ENCODE measurements around the gene RGS18. TPM values are rescaled to one million over a fixed set of nuclear protein-coding genes. Genes with fewer than 3 reads are reported as not detected.
"Not testable (repeated sequence)": the region's sequence is repeated elsewhere in the genome, so short reads cannot be mapped to it uniquely, and the experiment has no call there.

RGS18 gene
- total and polyA plus RNA-seq, 2 donors from 2014 or later, result 0.34 to 6.2 TPM

- no peaks in the 10 kb centered on the region for H3K9me3 ChIP-seq (ENCODE audit: control insufficient read depth in 2 of 3, insufficient read depth in 1 of 3, low read length in 3 of 3)
- TF ChIP-seq CTCF (IDR thresholded peaks at IDR 0.05; ENCODE audit: borderline replicate concordance, extremely low read depth, insufficient read depth), result no peak
- no peak overlapping the region for H3K27ac ChIP-seq (ENCODE audit: low read depth in 2 of 2, low read length in 2 of 2)
- no peak overlapping the region for H3K9ac ChIP-seq (ENCODE audit: low read length in 3 of 3)
- no peaks in the 10 kb centered on the region for H3K36me3 ChIP-seq (ENCODE audit: control insufficient read depth in 2 of 3, insufficient read depth in 3 of 3, low read length in 3 of 3)
- H3K4me1 ChIP-seq (ENCODE audit: control insufficient read depth in 2 of 3, insufficient read depth in 2 of 3, low read depth in 1 of 3, low read length in 3 of 3), result no peaks in the 10 kb centered on the region
- DNase-seq, result no peak
- no peak for FAIRE-seq
- H3K4me3 ChIP-seq (ENCODE audit: low read length in 3 of 3), result no peak overlapping the region
- no peaks in the 10 kb centered on the region for H3K27me3 ChIP-seq (ENCODE audit: control insufficient read depth, insufficient read depth, low read length)
- intact Hi-C loops (cut with DNase I), result no loop called here
Measured at GRCh38 chr1:192159781-192160180, 1.5 kb downstream of the RGS18 start.

- H3K4me3 ChIP-seq (ENCODE audit: low read length in 3 of 3), result no peak overlapping the region
Measured at GRCh38 chr1:192160196-192160595, 1.9 kb downstream of the RGS18 start.

GRCh38 chr1:192161976-192162375 is 3.7 kb downstream of the RGS18 start:
- Histone ChIP-seq H3K27me3 (ENCODE audit: control insufficient read depth, insufficient read depth, low read length) (no peaks in the 10 kb centered on the region), H3K9ac (ENCODE audit: low read length in 3 of 3) (no peak overlapping the region), H3K27ac (ENCODE audit: low read depth in 2 of 2, low read length in 2 of 2) (no peak overlapping the region), H3K9me3 (ENCODE audit: control insufficient read depth in 2 of 3, insufficient read depth in 1 of 3, low read length in 3 of 3) (no peaks in the 10 kb centered on the region), H3K36me3 (ENCODE audit: control insufficient read depth in 2 of 3, insufficient read depth in 3 of 3, low read length in 3 of 3) (no peaks in the 10 kb centered on the region), H3K4me3 (ENCODE audit: low read length in 3 of 3) (no peak overlapping the region), H3K4me1 (ENCODE audit: control insufficient read depth in 2 of 3, insufficient read depth in 2 of 3, low read depth in 1 of 3, low read length in 3 of 3) (no peaks in the 10 kb centered on the region)
- DNase-seq (no peak), FAIRE-seq (no peak)
- intact Hi-C loops (cut with DNase I), result no loop called here
- TF ChIP-seq CTCF (IDR thresholded peaks at IDR 0.05; ENCODE audit: borderline replicate concordance, extremely low read depth, insufficient read depth), result no peak

More at GRCh38 chr1:192160196-192160595, 1.9 kb downstream of the RGS18 start:
- intact Hi-C loops (cut with DNase I), result no loop called here
- no peak overlapping the region for H3K27ac ChIP-seq (ENCODE audit: low read depth in 2 of 2, low read length in 2 of 2)
- no peaks in the 10 kb centered on the region for H3K4me1 ChIP-seq (ENCODE audit: control insufficient read depth in 2 of 3, insufficient read depth in 2 of 3, low read depth in 1 of 3, low read length in 3 of 3)
- no peaks in the 10 kb centered on the region for H3K36me3 ChIP-seq (ENCODE audit: control insufficient read depth in 2 of 3, insufficient read depth in 3 of 3, low read length in 3 of 3)
- no peaks in the 10 kb centered on the region for H3K27me3 ChIP-seq (ENCODE audit: control insufficient read depth, insufficient read depth, low read length)
- H3K9me3 ChIP-seq (ENCODE audit: control insufficient read depth in 2 of 3, insufficient read depth in 1 of 3, low read length in 3 of 3), result no peaks in the 10 kb centered on the region
- FAIRE-seq (no peak), DNase-seq (no peak)
- TF ChIP-seq CTCF (IDR thresholded peaks at IDR 0.05; ENCODE audit: borderline replicate concordance, extremely low read depth, insufficient read depth), result no peak
- no peak overlapping the region for H3K9ac ChIP-seq (ENCODE audit: low read length in 3 of 3)

- Histone ChIP-seq H3K27ac (ENCODE audit: low read depth in 2 of 2, low read length in 2 of 2) (no peak overlapping the region), H3K36me3 (ENCODE audit: control insufficient read depth in 2 of 3, insufficient read depth in 3 of 3, low read length in 3 of 3) (no peaks in the 10 kb centered on the region), H3K9ac (ENCODE audit: low read length in 3 of 3) (no peak overlapping the region), H3K4me1 (ENCODE audit: control insufficient read depth in 2 of 3, insufficient read depth in 2 of 3, low read depth in 1 of 3, low read length in 3 of 3) (no peaks in the 10 kb centered on the region), H3K4me3 (ENCODE audit: low read length in 3 of 3) (no peak overlapping the region), H3K9me3 (ENCODE audit: control insufficient read depth in 2 of 3, insufficient read depth in 1 of 3, low read length in 3 of 3) (no peaks in the 10 kb centered on the region), H3K27me3 (ENCODE audit: control insufficient read depth, insufficient read depth, low read length) (no peaks in the 10 kb centered on the region)
- no peak for TF ChIP-seq CTCF (IDR thresholded peaks at IDR 0.05; ENCODE audit: borderline replicate concordance, extremely low read depth, insufficient read depth)
- FAIRE-seq (no peak), DNase-seq (no peak)
- intact Hi-C loops (cut with DNase I), result no loop called here
Measured at GRCh38 chr1:192162376-192162775, 4.1 kb downstream of the RGS18 start.

GRCh38 chr1:192165002-192165401 is 6.7 kb downstream of the RGS18 start:
- H3K4me1 ChIP-seq (ENCODE audit: control insufficient read depth in 2 of 3, insufficient read depth in 2 of 3, low read depth in 1 of 3, low read length in 3 of 3); H3K36me3 ChIP-seq (ENCODE audit: control insufficient read depth in 2 of 3, insufficient read depth in 3 of 3, low read length in 3 of 3); intact Hi-C loops (cut with DNase I); DNase-seq; H3K27me3 ChIP-seq (ENCODE audit: control insufficient read depth, insufficient read depth, low read length); FAIRE-seq; H3K27ac ChIP-seq (ENCODE audit: low read depth in 2 of 2, low read length in 2 of 2); H3K9me3 ChIP-seq (ENCODE audit: control insufficient read depth in 2 of 3, insufficient read depth in 1 of 3, low read length in 3 of 3); H3K4me3 ChIP-seq (ENCODE audit: low read length in 3 of 3); H3K9ac ChIP-seq (ENCODE audit: low read length in 3 of 3): not testable (repeated sequence)

All from kidney (tissue), 14 donors.